LNCaP clone FGC (cell line): ENCODE results near the gene SLC25A36.
"Not testable (repeated sequence)": the region's sequence is repeated elsewhere in the genome, so short reads cannot be mapped to it uniquely, and the experiment has no call there.

Experiments used
- DNase-seq: peaks from one replicate; pipeline ENCODE4 v3.0.0-alpha.2; 2011; ENCODE audit warnings: low read depth
- H3K4me3 ChIP-seq: 2 replicates; pipeline ENCODE4 v1.5.1; 2011; ENCODE audit warnings: mild to moderate bottlenecking, low read depth, low read length, control low read depth
- TF ChIP-seq, protein P1 (sequence below): IDR thresholded peaks from 2 replicates; pipeline ENCODE4 v1.5.1; 2012; ENCODE audit warnings: mild to moderate bottlenecking; ENCODE audit not compliant: control insufficient read depth, insufficient read depth; ENCODE audit errors: extremely low read depth

Gene SLC25A36

DNA sequence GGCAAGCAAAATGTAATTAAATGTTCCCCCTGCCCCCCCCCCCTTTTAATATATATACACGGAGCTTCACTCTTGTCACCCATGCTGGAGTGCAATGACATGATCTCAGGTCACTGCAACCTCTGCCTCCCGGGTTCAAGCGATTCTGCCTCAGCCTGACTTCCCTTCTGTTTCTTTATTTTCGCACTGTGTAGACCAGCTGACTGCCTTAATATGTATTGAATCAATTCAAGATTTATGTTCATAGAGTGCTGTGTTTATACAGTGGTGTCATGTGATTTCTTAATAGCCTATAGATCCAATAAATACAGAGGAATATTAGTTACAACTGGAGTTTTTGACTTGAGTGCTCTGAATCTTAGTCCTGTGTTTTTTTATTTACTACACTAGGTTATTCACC is 39.0 kb downstream of the SLC25A36 start:
- DNase-seq: no peak
- H3K4me3 ChIP-seq: no peak overlapping the region
- TF ChIP-seq, protein P1, sequence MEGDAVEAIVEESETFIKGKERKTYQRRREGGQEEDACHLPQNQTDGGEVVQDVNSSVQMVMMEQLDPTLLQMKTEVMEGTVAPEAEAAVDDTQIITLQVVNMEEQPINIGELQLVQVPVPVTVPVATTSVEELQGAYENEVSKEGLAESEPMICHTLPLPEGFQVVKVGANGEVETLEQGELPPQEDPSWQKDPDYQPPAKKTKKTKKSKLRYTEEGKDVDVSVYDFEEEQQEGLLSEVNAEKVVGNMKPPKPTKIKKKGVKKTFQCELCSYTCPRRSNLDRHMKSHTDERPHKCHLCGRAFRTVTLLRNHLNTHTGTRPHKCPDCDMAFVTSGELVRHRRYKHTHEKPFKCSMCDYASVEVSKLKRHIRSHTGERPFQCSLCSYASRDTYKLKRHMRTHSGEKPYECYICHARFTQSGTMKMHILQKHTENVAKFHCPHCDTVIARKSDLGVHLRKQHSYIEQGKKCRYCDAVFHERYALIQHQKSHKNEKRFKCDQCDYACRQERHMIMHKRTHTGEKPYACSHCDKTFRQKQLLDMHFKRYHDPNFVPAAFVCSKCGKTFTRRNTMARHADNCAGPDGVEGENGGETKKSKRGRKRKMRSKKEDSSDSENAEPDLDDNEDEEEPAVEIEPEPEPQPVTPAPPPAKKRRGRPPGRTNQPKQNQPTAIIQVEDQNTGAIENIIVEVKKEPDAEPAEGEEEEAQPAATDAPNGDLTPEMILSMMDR: no peak

DNA sequence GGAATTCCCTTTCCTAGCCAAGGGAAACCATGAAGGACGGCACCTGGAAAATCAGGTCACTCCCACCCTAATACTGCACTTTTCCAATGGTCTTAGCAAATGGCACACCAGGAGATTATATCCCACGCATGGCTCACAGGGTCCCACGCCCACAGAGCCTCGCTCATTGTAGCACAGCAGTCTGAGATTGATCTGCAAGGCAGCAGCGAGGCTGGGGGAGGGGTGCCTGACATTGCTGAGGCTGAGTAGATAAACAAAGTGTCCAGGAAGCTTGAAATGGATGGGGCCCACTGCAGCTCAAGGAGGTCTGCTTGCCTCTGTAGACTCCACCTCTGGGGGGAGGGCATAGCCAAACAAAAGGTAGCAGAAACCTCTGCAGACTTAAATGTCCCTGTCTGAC is 46.2 kb downstream of the SLC25A36 start:
- not testable (repeated sequence) for H3K4me3 ChIP-seq, DNase-seq

DNA sequence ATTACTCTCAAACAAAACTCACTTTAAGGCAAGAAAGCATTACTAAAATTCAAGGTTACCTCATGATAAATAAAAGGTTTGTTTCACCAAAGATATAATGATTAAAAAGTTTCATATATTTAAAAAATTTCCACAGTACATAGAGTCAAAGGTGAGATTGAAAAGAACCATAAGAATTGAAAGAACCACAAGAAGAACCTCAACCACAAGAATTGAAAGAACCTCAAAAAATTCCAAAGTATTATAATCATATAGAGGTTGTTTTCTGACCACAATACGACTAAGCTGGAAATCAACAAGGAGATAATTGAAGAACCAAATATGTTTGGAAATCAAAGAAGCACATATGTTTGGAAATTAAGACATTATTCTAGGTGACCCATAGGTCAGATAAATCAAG is 52.7 kb downstream of the SLC25A36 start:
- DNase-seq: no peak
- H3K4me3 ChIP-seq: no peak overlapping the region
- TF ChIP-seq, protein P1: no peak

DNA sequence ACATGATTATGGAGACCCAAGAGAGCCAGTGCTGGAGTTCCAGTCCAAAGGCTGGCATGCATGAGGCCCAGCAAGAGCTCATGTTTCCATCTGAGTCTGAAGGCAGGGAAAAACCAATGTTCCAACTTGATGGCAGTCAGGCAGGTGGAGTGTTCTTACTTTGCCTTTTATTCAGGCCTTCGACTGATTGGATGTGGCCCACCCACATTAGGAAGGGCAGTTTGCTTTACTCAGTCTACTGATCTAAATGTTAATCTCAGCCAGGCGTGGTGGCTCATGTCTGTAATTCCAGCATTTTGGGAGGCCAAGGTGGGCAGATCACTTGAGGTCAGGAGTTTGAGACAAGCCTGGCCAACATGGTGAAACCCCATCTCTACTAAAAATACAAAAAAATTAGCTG is 53.2 kb downstream of the SLC25A36 start:
- DNase-seq, H3K4me3 ChIP-seq: not testable (repeated sequence)

DNA sequence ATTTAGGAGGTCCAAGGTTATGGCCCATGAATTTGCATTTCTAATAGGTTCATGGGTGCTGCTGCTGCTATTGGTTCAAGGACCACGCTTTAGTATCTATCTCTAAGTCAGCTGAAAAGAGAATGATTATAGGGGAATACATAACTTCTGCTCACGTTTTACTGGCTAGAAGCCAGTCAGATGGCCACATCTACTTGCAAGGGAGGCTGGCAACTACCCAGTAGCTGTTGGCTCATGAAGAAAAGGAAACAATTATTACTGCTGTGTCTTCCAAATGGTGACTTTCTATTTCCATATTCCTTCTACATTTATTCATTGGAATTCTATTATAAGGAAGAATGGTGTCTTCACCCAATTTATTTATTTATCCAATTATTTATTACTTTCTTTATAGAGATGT is 54.2 kb downstream of the SLC25A36 start:
- H3K4me3 ChIP-seq: no peak overlapping the region
- no peak for DNase-seq
- TF ChIP-seq, protein P1: no peak

DNA sequence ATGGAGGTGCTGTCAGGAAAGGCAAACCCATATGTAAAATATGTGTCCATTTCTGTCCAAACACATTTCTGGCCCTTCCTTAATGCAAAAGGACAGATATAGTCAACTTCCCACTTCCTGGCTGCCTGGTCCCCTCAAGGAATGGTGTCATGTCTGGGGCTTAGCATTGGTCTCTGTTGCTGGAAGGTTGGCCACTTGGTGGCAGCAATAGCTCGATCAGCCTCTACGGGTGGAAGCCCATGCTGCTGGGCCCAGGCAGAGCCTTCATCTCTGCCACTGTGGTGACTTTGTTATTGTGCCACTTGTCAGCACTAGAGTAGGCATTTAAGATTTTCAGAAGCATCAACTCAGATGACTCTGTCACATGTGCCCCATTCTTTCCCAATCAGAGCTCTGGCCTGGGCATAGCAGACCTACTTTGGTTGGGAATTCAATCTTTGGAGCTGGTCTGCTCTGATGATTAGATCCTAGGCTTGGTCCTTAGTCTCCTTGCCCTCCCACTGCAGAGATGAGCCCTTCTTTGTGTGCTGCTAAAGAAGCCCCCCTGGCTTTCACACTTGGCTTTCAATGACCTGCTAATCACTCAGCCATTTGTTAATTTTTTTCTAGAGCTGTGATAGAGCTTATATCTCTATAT is 58.5 kb downstream of the SLC25A36 start:
- DNase-seq: no peak
- TF ChIP-seq, protein P1: peak; percentile 80
- no peak overlapping the region for H3K4me3 ChIP-seq

DNA sequence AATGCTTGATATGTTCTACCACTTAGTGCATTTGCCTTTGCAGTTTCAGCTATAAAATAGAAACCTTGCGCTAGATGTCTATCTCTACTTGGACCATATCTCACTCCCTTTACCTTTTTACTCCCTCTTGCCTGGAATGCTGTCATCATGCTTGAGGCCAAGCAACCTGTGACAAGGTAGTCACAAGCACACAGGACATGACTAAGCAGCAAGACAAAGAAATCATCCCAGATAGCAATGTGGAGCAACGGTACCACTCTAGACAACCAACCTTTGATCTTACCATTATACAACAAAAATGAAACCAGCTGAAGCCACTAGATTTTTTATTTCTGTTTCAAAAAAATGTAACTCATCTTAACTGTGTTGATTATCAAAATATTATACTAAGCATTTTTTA is 59.0 kb downstream of the SLC25A36 start:
- DNase-seq: no peak
- no peak overlapping the region for H3K4me3 ChIP-seq
- TF ChIP-seq, protein P1: no peak

DNA sequence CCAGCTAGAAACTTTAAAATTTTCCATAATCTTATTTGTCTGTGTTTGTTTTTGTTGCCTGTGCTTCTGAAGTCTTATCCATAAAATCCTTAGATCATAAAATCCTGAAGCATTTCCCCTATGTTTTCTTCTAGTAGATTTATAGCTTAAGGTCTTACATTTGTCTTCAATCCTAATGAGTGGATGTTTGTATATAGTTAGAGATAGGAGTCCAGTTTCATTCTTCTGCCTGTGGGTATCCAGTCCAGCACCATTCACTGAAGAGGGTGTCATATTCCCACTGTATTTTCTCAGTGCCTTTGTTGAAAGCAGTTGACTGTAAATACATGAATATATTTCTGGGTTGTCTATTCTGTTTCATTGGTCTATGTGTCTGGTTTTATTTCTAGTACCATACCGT is 64.7 kb downstream of the SLC25A36 start:
- DNase-seq: no peak
- TF ChIP-seq, protein P1: no peak
- no peak overlapping the region for H3K4me3 ChIP-seq
